ENCODE results near the gene TCF19.

Gene TCF19

DNA sequence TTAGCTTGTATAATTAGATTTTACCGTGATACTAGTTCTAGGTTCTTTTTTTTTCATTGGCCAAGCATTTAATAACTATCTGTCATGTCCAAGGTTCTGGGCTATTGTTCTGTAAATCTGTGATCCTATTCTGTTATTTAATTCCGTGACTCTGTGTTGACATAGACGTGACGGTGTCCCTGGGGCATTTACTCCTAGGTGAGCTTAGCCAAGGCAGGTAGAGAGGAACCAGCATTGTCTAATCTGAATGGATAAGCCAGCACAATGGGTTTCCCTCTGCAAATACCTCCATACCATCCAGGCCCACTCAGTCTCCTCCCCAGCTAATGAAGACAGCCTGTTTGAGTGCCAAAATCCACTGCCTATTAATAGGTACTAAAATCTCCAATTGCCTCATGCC lies 29.3 kb upstream of the TCF19 start:
- no peak for DNase-seq

DNA sequence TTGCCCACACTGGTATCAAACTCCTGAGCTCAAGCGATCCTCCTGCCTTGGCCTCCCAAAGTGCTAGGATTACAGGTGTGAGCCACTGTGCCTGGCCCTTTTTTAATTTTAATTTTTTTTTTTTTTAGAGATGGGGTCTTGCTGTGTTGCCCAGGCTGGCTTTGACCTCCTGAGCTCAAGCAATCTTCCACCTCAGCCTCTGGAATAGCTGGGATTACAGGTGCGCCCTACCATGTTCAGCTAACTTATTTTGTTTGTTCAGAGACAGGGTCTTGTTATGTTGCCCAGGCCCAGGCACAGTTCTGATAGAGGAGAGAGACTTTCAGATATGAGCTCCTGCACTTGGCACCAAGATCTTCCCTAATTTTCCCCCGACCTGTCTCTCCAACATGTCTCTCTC lies 27.6 kb upstream of the TCF19 start:
- DNase-seq = no peak

DNA sequence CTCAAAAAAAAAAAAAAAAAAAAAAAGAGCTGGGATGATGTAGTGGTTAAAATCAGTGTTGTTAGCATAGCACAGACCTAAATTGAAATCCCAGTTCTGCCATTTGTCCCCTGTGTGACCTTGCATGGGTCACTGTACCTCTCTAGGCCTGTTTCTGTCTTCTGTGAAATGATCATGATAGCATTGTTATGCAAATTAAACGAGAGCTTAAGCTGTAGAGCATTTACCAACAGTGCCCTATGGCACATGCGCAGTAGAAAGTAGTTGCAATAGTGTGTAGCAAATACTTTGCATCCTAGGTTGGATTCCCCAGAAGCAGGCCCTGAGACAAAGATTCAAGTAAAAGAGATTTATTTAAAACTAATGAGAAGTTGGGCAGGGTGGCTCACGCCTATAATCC lies 26.8 kb upstream of the TCF19 start:
- no peak for DNase-seq

DNA sequence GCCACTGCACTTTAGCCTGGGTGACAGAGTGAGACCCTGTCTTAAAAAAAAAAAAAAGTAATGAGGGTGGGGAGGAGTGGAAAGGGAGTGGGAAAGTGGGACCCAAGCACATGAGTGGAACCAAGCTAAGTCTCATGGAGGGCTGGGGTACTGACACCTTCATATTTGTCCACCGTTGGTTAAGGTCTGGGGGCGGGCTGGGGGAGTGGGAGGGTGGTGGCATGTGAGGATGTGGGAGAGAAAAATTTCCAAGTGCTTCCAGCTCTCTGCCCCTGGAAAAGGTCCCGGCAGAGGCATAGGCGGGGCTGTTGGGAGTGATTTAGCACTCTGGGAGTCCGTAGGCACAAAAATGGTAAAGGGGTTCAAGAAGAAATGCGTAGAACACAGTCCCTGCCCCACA lies 25.6 kb upstream of the TCF19 start:
- DNase-seq = no peak

DNA sequence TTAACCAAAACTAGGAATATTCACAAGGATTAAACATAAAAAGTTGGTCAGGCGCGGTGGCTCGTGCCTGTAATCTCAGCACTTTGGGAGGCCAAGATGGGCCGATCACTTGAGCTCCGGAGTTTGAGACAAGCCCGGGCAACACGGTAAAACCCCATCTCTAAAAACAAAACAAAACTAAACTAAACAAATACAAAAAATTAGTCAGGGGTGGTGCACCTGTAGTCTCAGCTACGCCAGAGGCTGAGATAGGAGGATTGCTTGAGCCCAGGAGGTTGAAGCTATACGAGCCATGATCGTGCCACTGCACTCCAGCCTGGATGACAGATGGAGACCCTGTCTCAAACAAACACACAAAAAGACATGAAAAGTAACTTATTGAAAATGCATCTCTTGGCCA lies 22.7 kb upstream of the TCF19 start:
- no peak for DNase-seq

DNA sequence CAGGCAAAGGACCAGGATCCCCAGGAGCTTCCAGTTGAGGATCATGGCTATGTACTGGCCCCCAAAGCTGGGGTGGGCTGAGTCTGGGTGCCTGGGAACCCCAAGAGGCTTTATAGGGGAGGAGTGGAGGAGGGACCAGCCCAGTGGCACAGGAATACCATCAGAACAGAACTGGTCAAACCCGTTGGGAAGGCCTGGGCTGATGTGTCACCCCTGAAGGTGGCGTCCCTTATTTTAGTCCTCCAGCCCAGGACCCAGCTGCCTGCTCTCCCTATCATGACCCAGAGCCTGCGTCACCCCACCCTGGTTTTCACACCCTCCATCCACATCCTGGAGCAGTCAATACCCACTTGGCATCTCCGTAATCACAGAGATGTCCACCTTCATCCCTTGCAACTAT lies 19.4 kb upstream of the TCF19 start, which contains the start of gene PSORS1C2:
TSS of gene PSORS1C2 (minus strand) at position 85 of the 400 bp plus-strand sequence. CDS start at position 45, 40 bp downstream.
- no peak for DNase-seq

DNA sequence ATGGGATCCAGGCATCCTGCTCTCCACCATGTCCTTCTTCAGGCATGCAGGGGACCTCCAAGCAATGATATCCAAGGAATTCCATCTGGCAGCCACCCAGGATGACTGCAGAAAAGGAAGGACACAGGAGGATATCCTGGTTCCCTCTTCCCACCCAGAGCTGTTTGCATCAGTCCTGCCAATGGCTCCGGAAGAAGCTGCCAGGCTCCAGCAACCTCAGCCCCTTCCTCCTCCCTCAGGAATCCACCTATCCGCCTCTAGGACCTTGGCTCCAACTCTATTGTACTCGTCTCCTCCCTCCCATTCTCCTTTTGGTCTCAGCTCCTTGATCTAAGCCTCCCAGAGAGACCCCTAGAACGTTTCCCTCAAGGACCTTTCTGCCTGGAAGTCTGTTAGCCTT lies 18.8 kb upstream of the TCF19 start:
- peak; percentile 93 for DNase-seq

DNA sequence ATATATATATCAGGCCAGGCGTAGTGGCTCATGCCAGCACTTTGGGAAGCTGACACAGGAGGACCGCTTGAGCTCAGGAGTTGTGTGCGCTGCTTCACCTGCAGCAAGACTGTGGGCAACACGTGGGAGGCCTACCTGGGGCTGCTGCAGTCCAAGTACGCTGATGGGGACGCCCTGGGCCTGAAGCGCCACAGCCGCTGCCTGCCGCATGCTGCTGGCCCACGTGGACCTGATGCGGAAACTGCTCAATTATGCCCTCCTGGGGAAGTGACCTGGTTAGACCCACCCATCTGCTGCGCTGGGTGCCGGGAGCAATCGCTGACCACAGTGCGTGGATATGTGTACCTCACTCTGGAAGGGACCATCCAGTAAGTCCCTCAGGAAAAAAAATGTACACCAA lies 17.7 kb upstream of the TCF19 start:
- no peak for DNase-seq

DNA sequence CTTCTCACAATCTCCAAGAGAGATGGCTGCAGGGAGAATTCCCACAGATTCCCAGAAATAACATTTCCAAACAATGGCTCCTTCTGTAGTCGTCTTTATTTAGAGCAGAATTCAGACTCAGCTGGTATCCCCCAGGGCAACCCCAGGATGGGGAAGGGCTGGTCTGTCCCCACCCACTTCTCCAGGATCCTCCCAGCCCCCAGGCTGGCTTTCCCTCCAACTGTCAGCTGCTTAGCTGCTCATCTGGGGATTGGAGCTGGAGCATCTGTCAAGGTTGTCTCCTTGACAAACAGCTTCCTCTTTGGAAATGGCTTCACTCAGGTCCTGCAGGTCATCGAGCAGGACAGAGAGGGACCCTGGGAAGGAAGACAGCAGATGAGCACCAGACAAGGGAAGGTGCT lies 16.0 kb upstream of the TCF19 start:
- no peak for DNase-seq

DNA sequence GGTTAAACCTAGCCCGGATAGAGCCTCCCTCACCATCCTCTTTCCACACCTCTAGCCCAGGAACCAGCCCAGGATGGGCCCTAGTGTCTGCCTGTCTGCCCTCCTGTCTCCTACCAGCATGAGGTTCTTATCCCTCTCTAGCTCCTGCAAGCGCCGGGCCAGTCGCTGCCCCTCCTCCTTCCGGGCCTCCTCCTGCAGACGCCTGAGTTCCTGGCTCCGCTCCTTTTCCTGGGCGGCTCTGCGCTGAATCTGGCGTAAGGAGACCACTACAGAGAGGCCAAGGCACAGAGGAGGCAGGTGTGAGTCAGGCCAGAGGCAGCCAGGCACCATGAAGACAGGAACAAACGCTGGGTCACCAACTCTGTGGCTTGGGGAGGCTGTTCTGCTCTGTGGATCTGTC lies 15.2 kb upstream of the TCF19 start:
- peak; percentile 85 for DNase-seq

DNA sequence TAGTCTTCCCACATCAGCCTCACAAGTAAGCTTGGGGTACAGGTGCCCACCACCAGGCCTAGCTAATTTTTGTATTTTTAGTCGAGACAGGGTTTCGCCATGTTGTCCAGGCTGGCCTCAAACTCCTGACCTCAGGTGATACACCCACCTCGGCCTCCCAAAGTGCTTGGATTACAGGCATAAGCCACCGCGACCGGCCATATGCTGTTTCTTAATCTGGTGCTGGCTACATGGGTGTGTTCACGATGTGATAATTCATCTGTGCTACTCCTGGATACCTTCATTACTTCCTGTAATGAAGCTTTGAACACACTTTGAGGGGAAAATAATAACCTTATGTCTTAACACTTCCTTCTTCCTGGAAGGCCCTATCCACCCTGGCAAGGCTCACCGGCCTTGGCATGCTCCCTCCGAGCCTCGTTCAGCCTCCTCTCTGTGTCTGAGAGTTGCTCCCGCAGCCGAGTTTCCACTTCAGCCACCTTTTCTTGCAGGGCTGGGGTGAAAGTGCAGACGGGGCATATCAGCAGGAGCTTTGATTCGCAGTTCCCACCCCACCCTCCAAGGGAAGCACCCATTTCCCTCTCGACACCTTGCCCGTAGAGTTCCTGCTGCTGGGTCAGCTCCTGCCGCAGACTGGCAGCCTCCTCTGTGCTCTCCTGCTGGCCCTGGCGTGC lies 14.0 kb upstream of the TCF19 start:
- no peak for DNase-seq

DNA sequence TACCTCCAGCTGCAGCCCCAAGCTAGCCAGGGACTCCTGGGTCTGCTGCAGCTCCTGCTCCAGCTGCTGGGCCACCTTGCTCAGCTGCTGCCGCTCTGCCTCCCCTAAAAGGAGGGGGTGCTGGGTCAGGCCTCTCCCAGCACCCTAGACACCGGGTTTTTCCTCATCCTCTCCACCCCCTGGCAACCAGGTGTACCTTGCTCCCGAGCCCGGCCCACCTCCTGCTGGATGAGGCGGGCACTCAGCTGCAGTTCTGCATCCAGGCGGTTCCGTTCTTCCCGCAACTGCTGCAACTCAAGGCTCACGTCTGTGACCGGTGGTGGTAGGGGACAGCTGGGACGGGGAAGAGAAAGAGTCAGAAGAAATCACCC lies 13.4 kb upstream of the TCF19 start:
- DNase-seq = no peak

DNA sequence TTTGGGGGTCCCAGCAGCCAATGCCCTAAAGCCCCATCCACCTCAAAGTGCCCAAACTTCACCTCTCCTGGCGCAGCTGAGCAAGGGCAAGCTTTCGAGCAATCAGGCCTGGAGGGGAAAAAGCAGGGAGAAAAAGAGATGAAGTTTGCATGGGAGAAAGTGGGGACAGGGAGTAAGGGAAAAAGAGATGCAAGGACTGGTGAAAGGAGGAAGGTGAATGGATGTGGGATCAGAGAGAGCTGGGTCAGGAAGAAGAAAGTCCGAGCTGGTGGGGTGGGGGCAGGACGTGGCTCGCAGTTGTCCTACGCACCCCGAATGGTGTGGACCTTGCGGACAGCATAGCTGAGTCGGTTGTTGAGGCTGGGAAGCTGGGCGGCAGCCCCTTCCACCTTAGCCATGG lies 13.0 kb upstream of the TCF19 start:
- no peak for DNase-seq

DNA sequence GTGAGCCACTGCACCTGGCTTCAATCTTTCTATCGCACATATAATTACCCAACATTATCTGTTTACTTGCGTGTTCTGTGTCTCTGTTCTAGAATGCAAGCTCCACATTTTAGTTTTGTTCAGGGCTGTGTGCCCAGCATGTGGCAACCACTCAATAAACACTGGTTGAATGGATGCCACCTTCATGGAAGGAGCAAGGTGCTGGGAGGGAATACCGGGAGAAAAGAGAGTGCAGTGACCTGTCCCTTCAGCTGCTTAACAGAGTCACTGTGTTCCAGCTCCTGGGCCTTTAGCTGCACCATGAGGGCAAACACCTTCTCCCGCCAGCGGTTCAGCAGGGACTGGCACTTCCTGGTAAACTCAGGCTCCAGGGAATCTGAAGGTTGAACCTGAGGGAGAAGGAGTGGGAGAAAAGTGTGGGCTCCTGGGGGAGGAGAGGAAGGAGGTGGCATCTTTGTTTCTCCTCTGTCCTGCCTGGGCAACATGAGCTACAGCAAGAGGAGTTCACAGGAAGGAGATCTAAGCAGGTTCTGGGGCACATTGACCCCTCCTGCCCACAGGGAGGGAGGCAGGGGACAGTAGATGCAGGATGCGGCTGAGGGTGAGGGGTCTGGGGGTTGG lies 8.5 kb upstream of the TCF19 start:
- DNase-seq = no peak

DNA sequence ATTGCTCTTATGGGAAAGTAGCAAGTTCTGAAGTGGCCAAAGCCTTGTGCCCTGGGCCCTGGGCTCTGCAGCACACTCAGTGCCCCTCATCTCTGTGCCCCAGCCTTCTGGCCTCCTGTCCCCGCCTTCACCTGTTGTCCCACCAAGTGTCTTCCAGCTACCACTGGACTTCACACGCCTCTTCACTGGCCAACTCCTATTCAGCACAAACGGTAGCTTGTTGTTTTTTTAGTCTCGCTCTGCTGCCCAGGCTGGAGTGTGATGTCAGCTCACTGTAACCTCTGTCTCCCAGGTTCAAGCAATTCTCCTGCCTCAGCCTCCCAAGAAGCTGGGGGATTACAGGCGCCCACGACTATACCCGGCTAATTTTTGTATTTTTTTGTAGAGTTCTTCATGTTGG lies 5.6 kb upstream of the TCF19 start:
- no peak for DNase-seq

DNA sequence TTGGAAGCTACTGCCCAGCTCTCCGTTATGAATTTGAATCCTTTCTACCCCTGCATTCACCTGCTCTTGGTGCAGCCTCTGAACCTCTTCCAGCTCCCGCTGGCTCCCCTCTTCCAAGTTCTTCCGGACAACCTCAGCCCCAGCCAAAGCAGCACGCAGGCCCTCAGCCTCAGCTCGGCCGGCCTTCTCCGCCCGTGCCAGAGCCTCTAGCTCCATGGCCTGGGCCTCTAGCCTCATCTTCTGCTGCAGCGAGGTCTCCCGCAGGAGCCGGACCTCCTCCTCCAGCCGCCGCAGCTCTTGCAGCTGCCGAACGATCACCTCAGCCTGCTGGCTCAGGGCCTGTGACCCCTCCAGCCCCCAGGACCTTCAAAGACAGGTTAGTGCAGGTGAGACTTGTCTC lies 4.0 kb upstream of the TCF19 start:
- no peak for DNase-seq

DNA sequence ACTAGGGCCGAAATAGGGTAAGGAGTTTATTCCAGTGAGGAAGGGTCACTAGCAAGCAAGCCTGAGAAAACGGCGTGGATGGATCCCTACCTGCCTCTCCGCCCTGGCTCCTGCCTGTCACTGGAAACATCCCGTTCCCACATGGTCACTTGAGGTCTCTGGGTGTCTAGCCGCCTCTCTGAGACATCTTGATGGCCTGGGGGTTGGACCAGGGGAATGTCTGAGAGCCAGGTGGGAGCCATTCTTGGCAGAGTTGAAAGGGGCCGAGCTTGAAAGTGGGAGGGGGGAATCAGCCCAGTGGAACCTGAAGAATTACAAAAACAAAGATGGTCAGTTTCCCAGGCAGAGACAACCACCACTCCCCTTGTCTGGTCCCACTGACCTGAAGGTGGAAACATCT lies 1.7 kb upstream of the TCF19 start:
- no peak for DNase-seq

DNA sequence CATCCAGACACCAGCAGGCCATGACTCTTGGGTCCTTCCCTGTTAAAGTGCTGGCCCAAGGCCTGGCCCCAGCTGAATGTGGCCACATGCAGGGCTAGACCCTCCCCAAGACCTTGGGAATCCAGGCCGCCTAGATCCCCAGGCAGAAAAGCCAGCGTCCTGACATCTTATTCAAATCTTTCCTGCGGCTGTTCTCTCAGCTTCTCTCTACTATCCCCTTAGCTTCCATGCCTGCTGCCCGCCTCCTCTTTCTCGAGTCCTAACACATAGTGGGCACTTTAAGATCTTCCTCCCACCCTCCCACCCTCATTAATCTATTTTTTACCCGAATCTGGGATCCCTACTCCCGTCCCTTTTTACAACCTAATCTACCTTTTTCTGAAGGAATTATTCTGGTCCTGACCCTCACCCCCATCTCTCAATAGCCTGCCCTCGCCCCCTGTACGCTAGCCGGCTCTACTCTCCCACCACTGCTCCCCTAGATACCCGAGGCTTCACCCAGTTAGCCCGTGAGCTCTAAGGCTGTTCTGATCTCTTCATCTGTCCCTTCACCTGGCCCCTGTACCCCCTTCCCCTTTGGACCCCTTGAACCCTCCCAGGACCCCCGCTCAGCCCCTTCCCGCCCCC lies 763 bp upstream of the TCF19 start, which contains the start of gene CCHCR1:
TSS of gene CCHCR1 (minus strand) at position 290 of the 627 bp plus-strand sequence. CDS start at position 88, 202 bp downstream.
- DNase-seq = no peak

DNA sequence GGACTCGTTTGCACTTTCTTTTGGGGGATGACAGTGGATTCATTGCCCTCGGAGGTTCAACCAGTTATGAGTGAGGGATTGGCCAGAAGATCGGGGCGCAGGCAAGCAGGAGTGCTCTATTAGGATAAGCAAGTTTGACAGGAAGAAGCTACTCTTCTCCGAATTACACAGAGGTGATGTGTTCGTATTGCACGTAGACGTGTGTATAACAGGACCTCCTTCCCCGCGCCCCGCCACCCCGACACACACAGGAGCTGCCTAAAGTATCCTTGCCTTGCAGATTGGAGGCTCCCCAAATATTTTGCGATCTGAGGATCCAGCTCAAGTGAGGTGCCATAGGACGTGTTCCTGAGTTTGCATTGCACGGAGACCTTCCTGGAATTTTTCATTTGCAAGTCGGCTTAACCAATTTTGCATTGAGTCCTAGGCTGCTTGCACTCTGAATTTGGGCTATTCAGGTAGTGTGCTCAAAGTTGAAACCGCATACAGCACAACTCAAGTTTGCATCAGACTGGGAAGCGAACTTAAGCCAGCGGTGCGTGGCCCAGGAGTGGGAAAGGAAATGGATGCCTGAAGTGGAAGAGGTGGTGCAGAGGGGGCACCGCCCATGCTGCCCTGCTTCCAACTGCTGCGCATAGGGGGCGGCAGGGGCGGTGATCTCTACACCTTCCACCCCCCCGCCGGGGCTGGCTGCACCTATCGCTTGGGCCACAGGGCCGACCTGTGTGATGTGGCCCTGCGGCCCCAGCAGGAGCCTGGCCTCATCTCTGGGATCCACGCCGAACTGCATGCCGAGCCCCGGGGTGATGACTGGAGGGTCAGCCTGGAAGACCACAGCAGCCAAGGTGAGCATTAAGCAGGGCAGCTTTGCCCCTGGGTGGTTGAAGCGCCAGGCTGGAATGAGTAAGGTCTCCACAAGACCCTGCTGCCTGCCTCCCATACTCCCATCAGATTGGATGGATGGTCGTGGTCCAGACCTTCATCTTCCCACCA lies 770 bp downstream of the TCF19 start:
- no peak for DNase-seq

DNA sequence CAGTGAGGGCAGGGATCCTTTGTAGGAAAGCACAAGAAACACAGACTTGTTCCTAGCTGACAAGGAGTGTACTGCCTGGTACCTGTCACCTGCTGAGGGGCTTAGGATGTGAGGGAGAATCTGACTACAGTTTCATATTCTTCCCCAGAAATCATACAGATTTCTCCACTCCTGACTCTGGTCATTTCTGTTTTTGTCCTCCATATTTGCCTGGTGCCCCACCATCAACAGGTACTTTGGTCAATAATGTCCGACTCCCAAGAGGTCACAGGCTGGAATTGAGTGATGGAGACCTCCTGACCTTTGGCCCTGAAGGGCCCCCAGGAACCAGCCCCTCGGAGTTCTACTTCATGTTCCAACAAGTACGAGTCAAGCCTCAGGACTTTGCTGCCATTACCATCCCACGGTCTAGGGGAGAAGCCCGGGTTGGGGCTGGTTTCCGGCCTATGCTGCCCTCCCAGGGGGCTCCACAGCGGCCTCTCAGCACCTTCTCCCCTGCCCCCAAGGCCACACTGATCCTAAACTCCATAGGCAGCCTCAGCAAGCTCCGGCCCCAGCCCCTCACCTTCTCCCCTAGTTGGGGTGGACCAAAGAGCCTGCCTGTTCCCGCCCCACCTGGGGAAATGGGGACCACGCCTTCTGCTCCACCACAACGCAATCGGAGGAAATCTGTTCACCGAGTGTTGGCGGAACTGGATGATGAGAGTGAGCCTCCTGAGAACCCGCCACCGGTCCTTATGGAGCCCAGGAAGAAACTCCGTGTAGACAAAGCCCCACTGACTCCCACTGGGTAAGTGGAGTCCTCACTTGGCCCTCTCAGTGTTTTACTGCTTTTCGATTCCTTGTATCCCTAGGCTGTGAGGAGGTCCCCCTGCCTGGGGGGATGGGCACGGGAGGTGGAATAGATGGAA lies 3.1 kb downstream of the TCF19 start:
- DNase-seq = no peak

DNA sequence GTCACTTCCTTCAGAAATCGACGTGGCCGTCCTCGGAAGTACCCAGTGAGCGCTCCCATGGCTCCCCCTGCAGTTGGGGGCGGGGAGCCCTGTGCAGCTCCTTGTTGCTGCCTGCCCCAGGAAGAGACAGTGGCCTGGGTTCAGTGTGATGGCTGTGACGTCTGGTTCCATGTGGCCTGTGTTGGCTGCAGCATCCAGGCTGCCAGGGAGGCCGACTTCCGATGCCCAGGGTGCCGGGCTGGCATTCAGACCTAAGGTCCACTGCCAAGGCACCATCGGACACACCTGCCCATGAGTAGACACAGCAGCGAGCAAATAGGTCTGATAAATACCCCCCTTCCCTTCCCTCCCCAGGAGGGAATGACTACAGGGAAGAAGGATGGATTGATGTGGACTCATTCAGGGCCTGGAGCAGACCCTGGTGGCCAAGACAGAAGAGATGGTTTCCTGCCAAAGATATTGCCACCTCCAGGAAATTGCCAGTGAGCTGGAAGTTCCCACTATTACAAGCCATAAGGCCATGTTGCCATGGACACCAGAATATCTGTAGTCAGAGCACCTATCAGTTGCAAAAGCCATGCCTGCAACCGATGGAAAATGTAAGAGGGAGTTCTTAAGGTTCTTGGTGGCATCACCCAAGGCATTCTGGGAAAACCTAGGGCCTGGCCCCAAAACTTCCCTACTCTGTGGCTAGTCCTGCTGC lies 4.2 kb downstream of the TCF19 start:
- no peak for DNase-seq
